ENCODE results near the gene SLC35B4.

The SLC35B4 gene

GRCh38 chr7:134289423-134289822 is 27.3 kb downstream of the SLC35B4 start:
- no peak for DNase-seq

GRCh38 chr7:134287916-134288659 is 28.6 kb downstream of the SLC35B4 start:
- no peak for DNase-seq

- DNase-seq: no peak
These were observed 31.8 kb downstream of the SLC35B4 start for GRCh38 chr7:134284952-134285351.

- DNase-seq: no peak
These were observed 32.7 kb downstream of the SLC35B4 start for GRCh38 chr7:134284011-134284410.

- no peak for DNase-seq
These were observed 36.2 kb downstream of the SLC35B4 start for GRCh38 chr7:134280508-134280907.

- no peak for DNase-seq
These were observed 36.8 kb downstream of the SLC35B4 start for GRCh38 chr7:134279898-134280297.

GRCh38 chr7:134279336-134279735 is 37.4 kb downstream of the SLC35B4 start:
- DNase-seq: no peak

- DNase-seq: no peak
These were observed 38.1 kb downstream of the SLC35B4 start for GRCh38 chr7:134278502-134279153.

GRCh38 chr7:134276951-134277350 is 39.8 kb downstream of the SLC35B4 start:
- DNase-seq: no peak

GRCh38 chr7:134262322-134262721 is 54.4 kb downstream of the SLC35B4 start:
- DNase-seq: no peak

- DNase-seq: no peak
These were observed 60.9 kb downstream of the SLC35B4 start for GRCh38 chr7:134255814-134256213.

GRCh38 chr7:134254311-134254710 is 62.4 kb downstream of the SLC35B4 start:
- DNase-seq: no peak

GRCh38 chr7:134248196-134248595 is 68.5 kb downstream of the SLC35B4 start:
- DNase-seq: no peak

- DNase-seq: no peak
These were observed 70.0 kb downstream of the SLC35B4 start for GRCh38 chr7:134246761-134247160.

- DNase-seq: no peak
These were observed 70.4 kb downstream of the SLC35B4 start for GRCh38 chr7:134246347-134246746.

GRCh38 chr7:134245253-134245652 is 71.5 kb downstream of the SLC35B4 start:
- no peak for DNase-seq

Measured in stimulated activated CD4-positive, alpha-beta T cell treated with anti-CD3 and anti-CD28 coated beads, Interleukin-1b, Interleukin-23, amount 100 ng/mL, for 48 hours (primary cell).